NCI-H2171 (cell line): Measurements from ENCODE around the gene LIG1.

ENCODE experiments used
- DNase-seq: peaks from one replicate; lab custom pipeline; 2025; lab: John Stamatoyannopoulos, UW

Gene LIG1

DNA sequence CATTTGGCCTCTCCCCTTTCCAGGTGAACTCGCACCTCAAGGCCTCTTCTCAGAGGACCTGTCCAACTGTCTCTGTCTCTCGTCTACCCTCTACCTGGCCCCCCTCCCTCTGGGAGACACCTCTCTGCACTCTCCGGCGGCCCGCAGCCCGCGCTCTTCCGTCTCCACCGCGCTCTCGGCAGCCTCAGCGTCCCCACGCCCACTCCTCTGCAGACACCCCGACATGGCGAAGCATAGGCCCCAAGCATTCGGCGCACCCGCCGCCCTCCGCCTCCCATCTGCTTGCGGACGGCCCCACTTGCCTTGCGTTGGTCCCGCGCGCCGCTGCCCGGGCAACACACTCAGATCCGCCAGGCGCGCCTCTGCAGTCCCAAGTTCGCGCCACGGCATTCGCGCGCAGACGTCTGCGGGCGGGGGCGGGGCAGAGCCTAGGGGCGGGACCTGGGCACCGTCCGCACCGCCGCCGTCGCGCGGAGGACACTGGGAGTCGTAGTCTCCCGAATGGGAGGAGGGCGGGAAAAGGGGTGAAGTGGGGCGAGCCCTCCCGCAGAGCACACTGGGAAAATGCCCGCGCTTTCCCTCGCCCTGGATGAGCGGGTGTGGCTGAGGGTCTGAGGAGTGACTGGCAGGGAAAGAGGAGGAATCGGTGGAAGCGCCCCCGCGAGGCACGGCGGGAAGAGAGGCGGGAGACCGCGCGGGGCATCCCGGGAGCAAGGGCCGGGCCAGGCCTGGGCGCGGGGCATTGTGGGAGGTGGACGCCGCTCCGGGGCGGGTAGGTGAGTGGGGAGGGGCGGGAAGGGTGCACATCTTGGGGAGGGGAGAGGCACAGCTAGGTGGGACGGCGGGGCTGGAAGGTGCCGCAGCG, at the start of gene LIG1, which contains the start of gene ZSWIM9:
TSS of gene LIG1 (minus strand) at position 406 of the 865 bp plus-strand sequence. CDS start 4,778 bp downstream, outside the sequence.
TSS of gene ZSWIM9 (plus strand) at position 742 of the 865 bp plus-strand sequence. CDS start 1,123 bp downstream, outside the sequence.
- DNase-seq = peak; percentile 97

DNA sequence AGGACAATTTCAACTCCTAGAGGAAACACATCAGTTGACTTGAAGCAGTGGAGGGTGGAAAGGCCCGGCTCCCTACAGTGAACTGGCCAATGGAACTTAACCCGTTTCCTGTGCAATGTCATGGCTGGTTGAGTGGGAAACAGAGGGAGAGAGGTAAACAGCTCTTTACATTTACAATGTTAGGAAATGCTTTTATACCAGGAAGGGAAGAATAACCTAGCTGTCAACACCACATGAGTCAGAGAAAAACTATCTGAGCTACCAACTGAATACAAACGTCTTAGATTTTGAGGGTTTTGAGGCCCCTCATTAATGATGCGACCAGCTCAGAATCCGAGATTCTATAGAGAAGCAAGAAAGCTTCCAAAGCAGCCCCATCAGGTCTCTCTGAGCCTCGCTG, 48.9 kb upstream of the LIG1 start:
- no peak for DNase-seq

GRCh38 chr19:48216933-48217332, 46.8 kb upstream of the LIG1 start:
- DNase-seq = no peak

DNA sequence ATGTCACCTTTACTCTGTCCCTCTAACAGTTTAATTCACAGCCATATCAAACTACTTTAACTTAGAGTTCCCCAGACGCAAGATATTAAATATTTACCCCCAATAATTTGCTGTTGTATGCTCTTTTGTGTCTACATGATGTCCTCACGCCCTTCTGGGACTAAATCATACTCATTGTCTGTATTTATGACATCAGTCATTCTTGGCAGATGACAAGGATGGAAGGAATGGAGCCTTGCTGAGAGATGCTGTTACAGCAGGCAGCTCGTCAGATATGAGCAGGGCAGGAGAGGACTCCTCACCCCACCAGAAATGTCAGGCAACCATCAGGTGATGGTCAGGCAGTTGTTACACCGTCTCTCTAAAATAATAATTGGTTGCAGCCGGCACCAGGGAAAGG, 43.8 kb upstream of the LIG1 start:
- DNase-seq = no peak

GRCh38 chr19:48210005-48210404, 39.9 kb upstream of the LIG1 start:
- no peak for DNase-seq

- no peak for DNase-seq
Observed at GRCh38 chr19:48206397-48207093, 36.4 kb upstream of the LIG1 start.

- peak; percentile 99 for DNase-seq
Observed at GRCh38 chr19:48203794-48204628, 33.9 kb upstream of the LIG1 start.

GRCh38 chr19:48203222-48203793, 33.2 kb upstream of the LIG1 start:
- no peak for DNase-seq

- no peak for DNase-seq
Observed at GRCh38 chr19:48196933-48197665, 27.0 kb upstream of the LIG1 start.

DNA sequence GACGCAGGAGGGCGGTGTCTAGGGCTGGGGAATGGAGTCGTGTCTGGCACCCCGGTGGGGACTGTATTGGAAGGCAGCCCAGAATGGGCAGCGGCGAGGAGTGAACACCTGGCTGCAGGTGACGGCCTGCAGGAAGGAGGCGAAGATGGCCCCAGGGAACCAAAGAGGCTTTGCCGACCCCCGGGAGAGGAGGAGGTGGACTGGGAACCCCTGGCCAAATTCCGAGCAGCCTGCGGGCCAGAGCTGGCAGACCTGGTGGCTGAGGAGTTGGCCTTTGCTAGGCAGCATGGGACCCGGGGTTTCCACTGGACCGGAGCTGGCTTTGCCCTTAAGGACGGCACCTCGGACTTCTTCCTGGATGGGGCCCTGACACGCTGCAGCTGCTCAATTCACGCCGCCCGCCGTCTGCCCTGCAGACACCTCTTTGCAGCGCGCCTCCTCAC, 26.2 kb upstream of the LIG1 start:
- DNase-seq = no peak

DNA sequence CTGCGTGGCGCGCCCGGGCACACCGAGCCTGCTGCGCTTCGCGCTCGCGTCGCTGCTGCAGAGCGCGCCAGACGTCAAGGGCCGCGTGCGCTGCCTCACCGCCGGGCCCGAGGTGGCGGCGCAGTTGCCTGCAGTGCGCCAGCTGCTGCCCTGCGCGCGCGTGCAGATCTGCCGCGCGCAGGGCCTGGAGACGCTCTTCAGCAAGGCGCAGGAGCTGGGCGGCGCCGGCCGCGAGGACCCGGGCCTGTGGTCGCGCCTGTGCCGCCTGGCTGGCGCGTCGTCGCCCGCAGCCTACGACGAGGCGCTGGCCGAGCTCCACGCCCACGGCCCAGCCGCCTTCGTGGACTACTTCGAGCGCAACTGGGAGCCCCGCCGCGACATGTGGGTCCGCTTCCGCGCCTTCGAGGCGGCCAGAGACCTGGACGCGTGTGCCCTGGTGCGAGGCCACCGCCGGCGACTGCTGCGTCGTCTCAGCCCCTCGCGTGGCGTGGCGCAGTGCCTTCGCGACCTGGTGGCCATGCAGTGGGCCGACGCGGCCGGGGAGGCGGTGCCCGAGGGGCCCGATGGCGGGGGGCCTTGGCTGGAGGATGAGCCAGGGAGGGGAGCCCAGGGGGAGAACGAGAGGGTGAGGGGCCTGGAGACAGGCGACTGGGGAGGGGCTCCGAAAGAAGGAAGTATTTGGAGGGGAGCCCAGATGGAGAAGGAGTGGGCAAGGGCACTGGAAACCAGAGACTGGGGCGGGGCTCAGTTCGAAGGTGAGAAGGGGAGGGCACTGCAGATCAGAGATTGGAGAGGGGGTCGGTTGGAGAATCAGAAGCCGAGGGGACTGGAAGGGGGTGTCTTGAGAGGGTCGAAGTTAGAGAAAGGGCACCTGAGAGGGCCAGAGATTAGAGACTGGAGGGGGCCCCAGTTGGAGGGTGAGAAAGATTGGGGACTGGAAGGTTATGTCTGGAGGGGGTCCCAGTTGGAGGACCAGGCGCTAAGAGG, 25.0 kb upstream of the LIG1 start:
- no peak for DNase-seq

- no peak for DNase-seq
Observed at GRCh38 chr19:48194041-48194843, 24.1 kb upstream of the LIG1 start.

DNA sequence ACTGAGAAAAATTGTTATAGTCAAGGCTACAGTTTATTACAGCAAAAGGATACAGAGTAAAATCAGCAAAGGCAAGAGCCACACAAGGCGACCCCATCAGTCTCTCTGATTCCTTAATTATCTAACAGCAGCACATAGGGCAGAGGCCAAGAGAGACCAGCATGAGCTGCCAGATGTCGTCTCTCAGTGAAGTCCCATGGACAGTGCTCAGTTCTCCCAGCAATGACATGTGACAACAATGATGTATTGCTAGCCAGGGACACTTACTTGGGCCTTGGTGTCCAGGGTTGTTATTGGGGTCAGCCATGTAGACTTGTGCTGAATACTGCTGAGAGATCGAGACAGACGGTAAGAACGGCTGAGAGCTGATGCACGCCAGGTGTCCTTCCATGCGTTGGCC, 22.6 kb upstream of the LIG1 start:
- no peak for DNase-seq

- DNase-seq = no peak
Observed at GRCh38 chr19:48190885-48191284, 20.7 kb upstream of the LIG1 start.

DNA sequence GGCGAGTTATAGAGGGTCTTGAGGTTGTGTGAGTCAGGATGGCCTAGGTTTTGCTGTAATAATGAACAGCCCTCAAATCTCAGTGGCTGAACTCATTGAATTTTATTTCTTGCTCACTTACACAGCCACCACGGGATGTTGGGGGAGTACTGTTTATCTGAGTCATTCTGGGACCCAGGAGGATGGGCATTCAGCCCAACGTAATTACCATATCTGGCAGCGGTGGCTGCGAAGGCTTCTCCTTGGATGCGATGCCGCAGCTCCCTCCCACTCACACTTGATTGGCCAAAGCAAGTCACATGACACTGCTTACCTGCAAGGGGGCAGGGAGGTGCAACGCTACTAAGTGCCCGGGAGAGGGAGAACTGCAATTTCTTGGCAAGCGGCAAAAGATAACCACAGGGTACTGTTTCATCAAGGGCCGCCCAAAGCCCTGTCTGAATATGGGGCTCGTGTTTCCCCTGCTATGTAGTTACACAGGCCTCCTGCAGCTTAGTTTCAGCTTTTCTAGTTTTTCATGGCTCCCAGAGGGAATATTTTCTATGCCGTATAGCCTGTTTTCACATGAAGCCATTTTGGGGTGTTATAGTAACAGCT, 20.2 kb upstream of the LIG1 start:
- peak; percentile 97 for DNase-seq

GRCh38 chr19:48186541-48186991, 16.4 kb upstream of the LIG1 start:
- DNase-seq = peak; percentile 51

- DNase-seq = no peak
Observed at GRCh38 chr19:48186015-48186414, 15.9 kb upstream of the LIG1 start.

DNA sequence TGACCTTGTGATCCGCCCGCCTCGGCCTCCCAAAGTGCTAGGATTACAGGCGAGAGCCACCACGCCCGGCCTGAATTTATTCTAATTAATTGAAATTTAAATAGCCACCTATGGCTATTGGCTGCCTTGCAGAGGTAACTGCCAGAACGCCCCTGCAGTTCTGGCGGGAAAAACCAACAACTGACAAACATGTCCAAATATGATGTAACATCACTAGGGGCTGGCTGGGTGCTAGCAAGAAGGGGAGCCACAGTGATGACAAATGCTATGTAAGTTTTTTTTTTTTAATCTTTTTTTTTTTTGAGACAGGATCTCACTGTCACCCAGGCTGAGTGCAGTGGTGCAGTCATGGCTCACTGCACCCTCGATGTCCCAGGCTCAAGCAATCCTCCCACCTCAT, 13.2 kb upstream of the LIG1 start:
- DNase-seq = no peak

- DNase-seq = no peak
Observed at GRCh38 chr19:48182434-48182833, 12.3 kb upstream of the LIG1 start.
